ENCODE data around the gene TAS2R40.

DNA sequence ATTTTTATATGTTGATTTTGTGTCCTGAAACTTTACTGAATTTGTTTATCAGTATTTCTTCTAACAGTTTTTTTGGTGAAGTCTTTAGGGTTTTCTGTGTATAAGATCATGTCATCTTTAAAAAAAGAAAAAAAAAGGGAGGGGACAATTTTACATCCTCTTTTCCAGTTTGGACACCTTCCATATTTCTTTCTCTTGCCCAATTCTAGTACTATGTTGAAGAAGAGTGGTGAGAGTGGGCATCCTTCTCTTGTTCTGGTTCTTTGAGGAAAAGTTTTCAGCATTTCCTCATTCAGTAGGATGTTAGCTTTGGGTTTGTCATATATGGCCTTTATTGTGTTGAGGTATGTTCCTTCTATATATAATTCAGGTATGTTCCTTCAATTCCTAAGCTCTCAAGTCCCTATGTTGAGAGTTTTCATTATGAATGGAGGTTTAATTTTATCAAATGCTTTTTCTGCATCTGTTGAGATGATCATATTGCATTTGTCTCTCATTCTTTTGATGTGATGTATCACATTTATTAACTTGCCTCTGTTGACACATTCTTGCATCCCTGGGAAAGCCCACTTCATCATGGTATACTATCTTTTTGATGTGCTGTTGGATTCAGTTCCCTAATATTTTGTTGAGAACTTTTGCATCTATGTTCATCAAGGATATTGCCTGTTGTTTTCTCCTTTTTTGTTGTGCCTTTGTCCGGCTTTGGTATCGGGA is 12.1 kb downstream of the TAS2R40 start:
- TF ChIP-seq POLR2AphosphoS5 (IDR thresholded peaks at IDR 0.05; ENCODE audit: low read depth, low read length): no peak
- no peak for TF ChIP-seq POLR2A (IDR thresholded peaks at IDR 0.05; ENCODE audit: low read depth, low read length)
- TF ChIP-seq POU2F2 (IDR thresholded peaks at IDR 0.05; ENCODE audit: low read depth, low read length): no peak
- TF ChIP-seq TAF1 (IDR thresholded peaks at IDR 0.05; ENCODE audit: low read depth, low read length): no peak
- TF ChIP-seq SPI1 (IDR thresholded peaks at IDR 0.05; ENCODE audit: low read depth, low read length): no peak
- TF ChIP-seq PAX5 (IDR thresholded peaks at IDR 0.05; ENCODE audit: insufficient read depth, low read length, severe bottlenecking): no peak
